ENCODE results near the gene NPW.

Gene NPW

GRCh38 chr16:1990351-1991134, 29.0 kb upstream of the NPW start:
- TF ChIP-seq MAX (IDR thresholded peaks at IDR 0.05; ENCODE audit: low read depth, low read length) (no peak), MYC (IDR thresholded peaks at IDR 0.05; ENCODE audit: low read depth, low read length) (no peak), POLR2A (IDR thresholded peaks at IDR 0.05; ENCODE audit: extremely low read depth, insufficient read length) (no peak), CTCF (IDR thresholded peaks at IDR 0.05; ENCODE audit: low read depth, low read length) (no peak)
- DNase-seq (ENCODE audit: low read depth), result no peak
- no peak overlapping the region for H3K4me3 ChIP-seq (ENCODE audit: low read depth, low read length)

GRCh38 chr16:1991135-1991551, 28.4 kb upstream of the NPW start:
- no peak for TF ChIP-seq MYC (IDR thresholded peaks at IDR 0.05; ENCODE audit: low read depth, low read length)
- no peak for TF ChIP-seq CTCF (IDR thresholded peaks at IDR 0.05; ENCODE audit: low read depth, low read length)
- TF ChIP-seq POLR2A (IDR thresholded peaks at IDR 0.05; ENCODE audit: extremely low read depth, insufficient read length), result no peak
- TF ChIP-seq MAX (IDR thresholded peaks at IDR 0.05; ENCODE audit: low read depth, low read length), result peak; percentile 30; the same call in 1 of the 2 replicates
- no peak overlapping the region for H3K4me3 ChIP-seq (ENCODE audit: low read depth, low read length)
- peak; percentile 68 for DNase-seq (ENCODE audit: low read depth)

- no peak for DNase-seq (ENCODE audit: low read depth)
- TF ChIP-seq CTCF (IDR thresholded peaks at IDR 0.05; ENCODE audit: low read depth, low read length), result no peak
- no peak for TF ChIP-seq MYC (IDR thresholded peaks at IDR 0.05; ENCODE audit: low read depth, low read length)
- no peak for TF ChIP-seq MAX (IDR thresholded peaks at IDR 0.05; ENCODE audit: low read depth, low read length)
- no peak for TF ChIP-seq POLR2A (IDR thresholded peaks at IDR 0.05; ENCODE audit: extremely low read depth, insufficient read length)
- H3K4me3 ChIP-seq (ENCODE audit: low read depth, low read length), result no peak overlapping the region
These were observed 28.0 kb upstream of the NPW start for GRCh38 chr16:1991588-1991947.

GRCh38 chr16:1991948-1992703, 27.5 kb upstream of the NPW start:
- H3K4me3 ChIP-seq (ENCODE audit: low read depth, low read length), result no peak overlapping the region
- peak; percentile 76 for DNase-seq (ENCODE audit: low read depth)

More at GRCh38 chr16:1991948-1992703, 27.5 kb upstream of the NPW start:
- TF ChIP-seq MAX (IDR thresholded peaks at IDR 0.05; ENCODE audit: low read depth, low read length), result no peak
- no peak for TF ChIP-seq POLR2A (IDR thresholded peaks at IDR 0.05; ENCODE audit: extremely low read depth, insufficient read length)
- TF ChIP-seq CTCF (IDR thresholded peaks at IDR 0.05; ENCODE audit: low read depth, low read length), result no peak
- no peak for TF ChIP-seq MYC (IDR thresholded peaks at IDR 0.05; ENCODE audit: low read depth, low read length)

All from NB4 (cell line).